GM18508 (cell line): ENCODE results near the gene GNA14.
"Not testable (repeated sequence)": the region's sequence is repeated elsewhere in the genome, so short reads cannot be mapped to it uniquely, and the experiment has no call there.

ENCODE experiments used
- ATAC-seq: cut with Tn5 transposase; IDR thresholded peaks from one replicate; pipeline ENCODE4 v1.9.1; 2021; ENCODE audit warnings: moderate number of reproducible peaks; ENCODE audit not compliant: insufficient read depth, unreplicated experiment

GNA14 gene

GRCh38 chr9:77426712-77427111 is 221.4 kb downstream of the GNA14 start:
- ATAC-seq, result no peak

- no peak for ATAC-seq
Measured at GRCh38 chr9:77424993-77425392, 223.1 kb downstream of the GNA14 start.

- no peak for ATAC-seq
Measured at GRCh38 chr9:77423841-77424240, 224.3 kb downstream of the GNA14 start.

GRCh38 chr9:77422969-77423368 is 225.2 kb downstream of the GNA14 start:
- ATAC-seq, result no peak

GRCh38 chr9:77421506-77422265 is 226.4 kb downstream of the GNA14 start:
- ATAC-seq, result no peak

- ATAC-seq, result no peak
Measured at GRCh38 chr9:77420641-77421040, 227.5 kb downstream of the GNA14 start.

GRCh38 chr9:77418226-77418625 is 229.9 kb downstream of the GNA14 start:
- no peak for ATAC-seq

GRCh38 chr9:77417566-77417965 is 230.6 kb downstream of the GNA14 start:
- ATAC-seq, result no peak

- ATAC-seq, result not testable (repeated sequence)
Measured at GRCh38 chr9:77408521-77408920, 239.6 kb downstream of the GNA14 start.

- no peak for ATAC-seq
Measured at GRCh38 chr9:77403239-77403638, 244.9 kb downstream of the GNA14 start.

- no peak for ATAC-seq
Measured at GRCh38 chr9:77402286-77402685, 245.8 kb downstream of the GNA14 start.

- no peak for ATAC-seq
Measured at GRCh38 chr9:77399964-77400363, 248.2 kb downstream of the GNA14 start.

- ATAC-seq, result not testable (repeated sequence)
Measured at GRCh38 chr9:77398581-77398980, 249.5 kb downstream of the GNA14 start.

- ATAC-seq, result no peak
Measured at GRCh38 chr9:77392328-77392727, 255.8 kb downstream of the GNA14 start.

- no peak for ATAC-seq
Measured at GRCh38 chr9:77391834-77392233, 256.3 kb downstream of the GNA14 start.

GRCh38 chr9:77386187-77386586 is 261.9 kb downstream of the GNA14 start:
- no peak for ATAC-seq

GRCh38 chr9:77384406-77384805 is 263.7 kb downstream of the GNA14 start:
- no peak for ATAC-seq

- no peak for ATAC-seq
Measured at GRCh38 chr9:77375956-77376532, 272.1 kb downstream of the GNA14 start.

GRCh38 chr9:77374266-77374665 is 273.9 kb downstream of the GNA14 start:
- no peak for ATAC-seq
